IPS-18c (cell line): ENCODE results near the gene HMG20B.

Source experiments
- H3K4me3 ChIP-seq: 2 replicates; pipeline ENCODE4 v1.7.0; 2013; ENCODE audit warnings: low read depth, mild to moderate bottlenecking, low read length, moderate library complexity; ENCODE audit not compliant: insufficient read depth
- H3K9me3 ChIP-seq: one replicate; pipeline ENCODE4 v1.6.1; 2013; ENCODE audit warnings: mild to moderate bottlenecking, low read length, moderate library complexity; ENCODE audit not compliant: control insufficient read depth, insufficient read depth

Gene HMG20B

GRCh38 chr19:3620145-3620816, 47.5 kb downstream of the HMG20B start:
- Histone ChIP-seq H3K9me3 (peaks cover 2% of the 10 kb centered on the region), H3K4me3 (no peak overlapping the region)

- Histone ChIP-seq H3K4me3 (no peak overlapping the region), H3K9me3 (peaks cover 2% of the 10 kb centered on the region)
These were observed 48.2 kb downstream of the HMG20B start for GRCh38 chr19:3620817-3621547.

- no peak overlapping the region for H3K4me3 ChIP-seq
- H3K9me3 ChIP-seq: peaks cover 2% of the 10 kb centered on the region
These were observed 48.9 kb downstream of the HMG20B start for GRCh38 chr19:3621689-3622088.

DNA sequence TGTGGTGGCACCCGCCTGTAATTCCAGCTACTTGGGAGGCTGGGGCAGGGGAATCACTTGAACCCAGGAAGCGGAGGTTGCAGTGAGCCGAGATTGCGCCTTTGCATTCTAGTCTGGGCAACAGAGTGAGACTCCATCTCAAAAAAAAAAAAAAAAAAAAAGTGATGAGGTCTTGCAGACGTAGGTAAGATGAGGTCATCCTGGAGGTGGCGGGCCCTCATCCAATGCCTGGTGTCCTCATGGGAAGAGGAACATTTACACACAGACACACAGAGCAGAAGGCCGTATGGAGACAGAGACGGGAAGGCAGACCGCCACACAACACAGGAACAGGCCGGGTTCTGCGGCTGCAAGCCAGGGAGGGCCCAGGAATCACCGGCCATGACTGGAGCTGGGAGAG, 49.5 kb downstream of the HMG20B start:
- H3K9me3 ChIP-seq: peaks cover 2% of the 10 kb centered on the region

DNA sequence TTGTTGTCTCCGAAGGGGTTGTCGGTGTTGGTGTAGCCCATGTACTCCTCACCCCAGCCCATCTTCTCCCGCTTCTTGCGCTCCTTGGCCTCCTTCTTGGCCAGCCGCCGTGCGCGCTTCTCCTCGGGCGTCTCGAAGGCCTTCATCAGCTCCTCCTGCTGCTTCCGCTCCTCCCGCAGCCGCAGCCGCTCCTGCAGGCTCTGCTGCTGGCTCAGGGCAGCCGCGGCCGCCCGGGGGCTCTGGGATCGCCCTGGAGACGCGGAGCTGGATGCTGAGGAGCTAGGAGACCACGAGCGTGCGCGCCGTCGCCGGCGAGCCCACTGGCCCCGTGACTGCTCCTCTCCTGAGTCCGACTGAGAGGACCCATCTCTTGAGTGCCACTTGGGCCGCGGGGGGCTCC, 51.0 kb downstream of the HMG20B start:
- Histone ChIP-seq H3K9me3 (peaks cover 2% of the 10 kb centered on the region), H3K4me3 (no peak overlapping the region)

More for the DNA sequence above, 49.5 kb downstream of the HMG20B start:
- H3K4me3 ChIP-seq: no peak overlapping the region

DNA sequence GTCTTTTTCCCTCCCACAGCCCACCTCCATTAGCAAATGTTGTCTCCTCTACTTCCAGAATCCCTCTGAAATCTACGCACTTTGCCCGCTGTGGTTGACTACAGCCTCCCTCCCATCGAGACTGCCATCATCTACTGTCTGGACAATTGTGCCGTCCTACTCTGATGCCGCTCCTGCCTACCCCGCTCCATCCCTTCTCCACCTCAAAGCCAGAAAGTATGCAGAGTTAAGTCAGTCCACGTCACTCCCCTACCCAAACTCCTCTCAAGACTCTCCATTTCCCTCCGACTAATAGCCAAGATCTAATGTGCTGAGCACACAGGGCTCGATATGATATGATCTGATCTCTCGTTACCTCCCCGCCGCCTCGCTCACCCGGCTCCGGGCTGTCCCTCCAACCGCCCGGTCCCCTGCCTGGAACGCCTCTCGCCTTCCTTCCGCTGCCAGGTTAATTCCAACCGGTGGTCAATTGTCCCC, 53.3 kb downstream of the HMG20B start:
- Histone ChIP-seq H3K9me3 (peaks cover 2% of the 10 kb centered on the region), H3K4me3 (peak overlapping the region; percentile 94)

- peaks cover 2% of the 10 kb centered on the region for H3K9me3 ChIP-seq
- H3K4me3 ChIP-seq: peak within 1 kb of the TSS; percentile 94
These were observed 54.0 kb downstream of the HMG20B start, which contains the start of gene CACTIN for GRCh38 chr19:3626473-3627350. TSS of gene CACTIN (minus strand) at chr19:3626790. CDS start at chr19:3626762, 28 bp downstream.

- H3K9me3 ChIP-seq: peaks cover 2% of the 10 kb centered on the region
- no peak overlapping the region for H3K4me3 ChIP-seq
These were observed 54.6 kb downstream of the HMG20B start for GRCh38 chr19:3627351-3627723.
